Measurements from ENCODE around the gene JAK1.
"Not testable (repeated sequence)": the region's sequence is repeated elsewhere in the genome, so short reads cannot be mapped to it uniquely, and the experiment has no call there.

The JAK1 gene

DNA sequence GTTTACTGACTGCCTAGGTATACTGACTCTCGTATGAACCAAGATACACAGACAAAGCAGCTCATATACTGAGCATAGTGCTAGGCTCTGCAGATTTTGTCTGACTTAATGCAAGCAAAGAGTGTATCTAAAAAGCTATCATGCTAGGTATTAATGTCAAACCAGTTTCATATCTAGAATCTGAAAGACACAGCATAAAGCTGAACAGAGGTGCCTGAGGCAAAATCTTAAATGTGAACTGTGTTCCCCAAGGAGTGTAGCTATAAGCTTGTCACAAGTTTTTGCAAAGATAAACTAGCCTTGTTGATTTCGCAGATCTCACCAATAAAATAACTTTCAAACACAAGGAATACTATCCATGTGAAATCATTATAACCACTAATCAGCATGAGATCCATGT is 18.1 kb downstream of the JAK1 start:
- FAIRE-seq: no peak

- no peak for FAIRE-seq
These were observed 19.4 kb downstream of the JAK1 start for GRCh38 chr1:64946916-64947315.

DNA sequence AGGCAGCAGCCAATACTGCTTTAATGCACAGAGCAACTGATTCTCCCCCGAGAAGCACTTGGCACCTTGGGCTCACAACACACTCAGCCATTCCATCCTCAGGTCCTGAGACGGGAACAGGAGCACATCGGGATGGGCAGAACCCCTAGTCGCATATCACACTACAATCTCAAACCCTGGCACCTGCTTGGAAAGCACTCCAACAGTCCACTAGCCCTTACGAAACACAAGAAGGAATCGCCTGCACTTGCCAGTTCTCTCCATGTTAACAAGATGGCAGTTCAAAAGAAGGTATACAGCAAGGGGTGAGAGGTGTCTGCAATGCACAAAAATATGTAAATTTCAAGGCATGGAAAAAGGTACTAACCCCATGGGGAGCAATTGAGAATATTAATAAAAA is 21.4 kb downstream of the JAK1 start:
- no peak for FAIRE-seq

- no peak for FAIRE-seq
These were observed 23.7 kb downstream of the JAK1 start for GRCh38 chr1:64942675-64943074.

- FAIRE-seq: no peak
These were observed 24.2 kb downstream of the JAK1 start for GRCh38 chr1:64942118-64942517.

- FAIRE-seq: no peak
These were observed 24.8 kb downstream of the JAK1 start for GRCh38 chr1:64941461-64942117.

DNA sequence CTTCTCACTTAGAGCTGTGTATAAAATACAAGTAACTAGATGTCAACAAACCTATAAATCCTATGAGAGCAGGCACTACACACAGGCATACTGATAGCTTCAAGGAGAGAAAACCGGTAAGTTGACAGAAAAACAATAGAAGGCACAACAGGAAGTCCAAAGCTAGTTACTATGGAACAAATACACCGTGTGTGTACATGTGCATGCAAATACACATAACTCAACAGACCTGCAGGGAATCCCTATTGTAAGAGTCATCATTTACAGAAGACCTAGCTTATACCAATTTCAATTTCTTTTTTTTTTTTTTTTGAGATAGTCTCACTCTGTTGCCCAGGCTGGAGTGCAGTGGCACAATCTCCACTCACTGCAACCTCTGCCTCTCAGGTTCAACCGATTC is 26.3 kb downstream of the JAK1 start:
- no peak for FAIRE-seq

DNA sequence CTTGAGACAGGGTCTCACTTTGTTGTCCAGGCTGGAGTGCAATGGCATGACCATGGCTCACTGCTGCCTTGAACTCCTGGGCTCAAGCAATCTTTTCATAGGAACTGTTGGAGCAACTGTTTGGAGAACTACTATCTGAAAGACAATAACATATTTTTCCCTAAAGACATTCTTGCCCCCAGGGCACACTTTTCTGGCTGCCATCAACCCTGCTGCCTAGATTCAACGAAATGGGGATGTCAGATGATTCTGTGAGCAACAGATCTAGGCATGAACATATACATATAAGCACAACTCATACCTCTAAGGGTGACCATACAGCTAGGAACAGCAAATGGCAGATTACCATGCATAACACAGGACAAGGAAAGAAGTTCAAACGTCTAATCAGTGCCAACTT is 27.4 kb downstream of the JAK1 start:
- FAIRE-seq: no peak

- no peak for FAIRE-seq
These were observed 29.4 kb downstream of the JAK1 start for GRCh38 chr1:64936956-64937355.

- FAIRE-seq: no peak
These were observed 30.7 kb downstream of the JAK1 start for GRCh38 chr1:64935551-64936155.

- no peak for FAIRE-seq
These were observed 31.5 kb downstream of the JAK1 start for GRCh38 chr1:64934878-64935275.

DNA sequence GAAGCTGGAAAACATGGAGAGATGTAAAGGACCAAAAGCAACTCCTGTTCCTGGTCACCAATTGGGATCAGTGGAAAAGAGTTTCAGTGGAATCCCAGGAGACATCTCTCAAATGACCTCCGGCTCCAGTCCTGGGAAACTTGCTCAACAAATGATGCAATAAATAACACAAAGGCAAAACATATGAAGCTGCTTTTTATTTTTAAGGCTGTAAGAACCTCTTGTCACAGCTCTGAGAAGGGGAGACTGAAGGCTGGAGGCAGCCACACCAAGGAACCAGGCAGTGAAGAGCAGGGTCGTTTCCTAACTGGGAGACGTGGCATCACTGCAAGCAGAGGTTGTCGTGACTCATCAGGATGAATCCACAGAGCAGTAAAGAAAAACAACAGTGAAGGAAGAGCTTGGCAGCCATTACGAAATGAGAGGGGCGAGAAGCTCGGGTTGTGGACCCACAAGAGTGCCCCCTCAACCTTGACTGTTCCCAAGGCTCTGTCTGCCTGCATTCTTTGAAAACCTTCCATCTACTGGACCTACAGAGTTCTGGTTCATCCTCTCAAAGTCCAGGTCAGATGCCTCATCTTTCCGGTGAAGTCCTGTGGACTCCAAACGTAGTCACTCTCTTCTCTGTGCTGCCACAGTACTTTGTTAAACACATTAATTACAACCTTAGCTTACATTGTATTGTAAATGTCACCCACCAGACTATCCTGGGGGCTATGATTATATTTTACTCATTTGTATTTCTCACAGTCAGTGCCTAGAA is 32.1 kb downstream of the JAK1 start:
- FAIRE-seq: no peak

- no peak for FAIRE-seq
These were observed 32.9 kb downstream of the JAK1 start for GRCh38 chr1:64933296-64934070.

- no peak for FAIRE-seq
These were observed 33.4 kb downstream of the JAK1 start for GRCh38 chr1:64932962-64933295.

- FAIRE-seq: not testable (repeated sequence)
These were observed 35.7 kb downstream of the JAK1 start for GRCh38 chr1:64930640-64931039.

GRCh38 chr1:64929221-64929620 is 37.1 kb downstream of the JAK1 start:
- no peak for FAIRE-seq

DNA sequence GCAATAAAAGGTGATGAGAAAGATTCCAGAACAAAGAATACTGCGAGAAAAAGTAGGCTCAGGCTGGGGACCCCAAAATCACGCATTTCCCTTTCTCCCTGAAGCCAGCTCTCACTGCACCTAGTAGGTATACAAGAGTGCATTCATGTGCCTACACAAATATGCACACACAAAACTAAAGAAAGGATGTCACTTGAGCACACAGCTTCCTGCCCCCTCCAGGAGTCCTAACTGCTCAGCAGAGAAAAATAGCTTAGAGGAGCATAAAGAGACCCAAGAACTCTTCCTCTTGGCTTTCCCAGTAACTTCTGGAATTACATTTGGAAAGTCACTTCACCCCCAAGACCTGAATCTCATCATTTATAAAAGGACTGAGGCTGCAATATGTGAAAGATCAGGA is 38.0 kb downstream of the JAK1 start:
- FAIRE-seq: no peak

DNA sequence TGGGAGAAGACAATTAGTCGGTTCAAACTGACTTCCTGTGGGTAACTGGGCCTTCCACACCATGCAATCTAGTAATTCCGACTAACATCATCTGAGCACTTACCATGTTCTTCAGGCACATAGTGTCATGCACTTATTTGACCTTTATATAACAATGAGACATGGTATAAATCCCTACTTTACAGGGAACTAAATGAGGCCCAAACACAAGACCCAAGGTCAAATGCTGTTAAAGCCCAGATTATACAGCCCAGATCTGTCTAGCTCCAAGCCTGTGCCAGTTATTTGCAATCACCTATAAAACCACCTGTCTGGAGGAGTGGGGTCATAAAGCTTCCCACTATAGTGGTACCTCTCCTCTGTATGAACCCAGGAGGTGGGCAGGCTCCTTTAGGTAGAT is 40.8 kb downstream of the JAK1 start:
- FAIRE-seq: no peak

DNA sequence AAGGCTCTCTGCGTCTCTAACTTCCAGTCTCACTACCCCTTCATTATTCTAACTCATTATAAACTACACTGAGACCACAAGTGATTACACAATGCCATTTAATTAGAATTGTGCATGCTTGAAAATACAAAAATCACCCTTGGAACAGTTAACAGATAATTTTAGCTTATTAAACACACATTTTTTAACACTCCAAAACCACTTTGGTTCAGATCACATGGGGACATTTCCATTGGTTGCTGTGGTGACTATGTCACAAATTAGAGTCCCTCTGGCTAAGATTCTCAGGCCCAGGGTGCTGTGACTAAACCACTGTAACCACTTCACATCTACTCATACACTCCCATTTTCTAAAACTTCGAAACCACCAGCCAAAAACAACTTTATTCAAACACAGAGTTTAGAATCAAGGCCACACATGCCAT is 43.0 kb downstream of the JAK1 start:
- FAIRE-seq: no peak

DNA sequence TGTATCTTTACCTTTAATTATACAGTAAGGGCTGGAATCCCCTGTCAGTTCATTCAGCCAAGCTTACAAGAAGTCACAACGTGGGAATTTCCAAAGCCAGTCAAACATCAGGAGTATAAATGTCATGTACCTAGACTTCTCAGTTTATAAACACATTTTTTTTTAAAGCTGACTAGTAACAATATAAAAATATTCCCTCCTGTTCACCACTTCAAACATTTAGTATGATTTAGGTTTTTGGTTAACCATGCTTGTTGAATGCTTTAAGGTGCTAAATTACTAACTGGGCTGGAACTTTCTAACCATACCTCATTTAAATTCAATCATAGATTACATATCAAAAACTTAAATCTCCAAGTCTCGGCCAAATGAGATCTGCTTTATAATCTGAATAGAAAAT is 44.0 kb downstream of the JAK1 start:
- no peak for FAIRE-seq

DNA sequence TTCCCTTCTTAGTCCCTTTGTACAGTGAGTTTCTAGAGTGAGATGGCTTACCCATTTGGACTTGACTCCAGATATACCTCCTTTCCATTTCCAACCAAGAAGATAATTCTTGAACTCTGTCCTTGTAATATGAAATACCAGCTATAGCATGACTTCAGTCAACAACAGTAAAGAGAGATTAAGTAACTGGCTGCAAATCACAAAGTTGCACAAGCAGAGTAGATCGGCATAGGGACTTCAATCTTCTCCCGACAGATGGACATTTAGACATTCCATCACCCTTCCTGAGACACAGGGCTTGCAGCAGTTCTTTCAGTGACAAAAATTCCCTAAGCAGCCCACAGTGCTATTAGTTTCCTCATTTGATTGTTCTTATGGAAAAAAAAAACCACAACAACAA is 44.6 kb downstream of the JAK1 start:
- FAIRE-seq: no peak

- no peak for FAIRE-seq
These were observed 45.3 kb downstream of the JAK1 start for GRCh38 chr1:64920941-64921589.

- FAIRE-seq: not testable (repeated sequence)
These were observed 47.2 kb downstream of the JAK1 start for GRCh38 chr1:64919120-64919519.
